GM04503 (cell line): Measurements from ENCODE around the gene RND3.

ENCODE experiments used
- DNase-seq: peaks from one replicate; pipeline ENCODE4 v3.0.0-alpha.2; 2012; ENCODE audit warnings: low read depth

Gene RND3

DNA sequence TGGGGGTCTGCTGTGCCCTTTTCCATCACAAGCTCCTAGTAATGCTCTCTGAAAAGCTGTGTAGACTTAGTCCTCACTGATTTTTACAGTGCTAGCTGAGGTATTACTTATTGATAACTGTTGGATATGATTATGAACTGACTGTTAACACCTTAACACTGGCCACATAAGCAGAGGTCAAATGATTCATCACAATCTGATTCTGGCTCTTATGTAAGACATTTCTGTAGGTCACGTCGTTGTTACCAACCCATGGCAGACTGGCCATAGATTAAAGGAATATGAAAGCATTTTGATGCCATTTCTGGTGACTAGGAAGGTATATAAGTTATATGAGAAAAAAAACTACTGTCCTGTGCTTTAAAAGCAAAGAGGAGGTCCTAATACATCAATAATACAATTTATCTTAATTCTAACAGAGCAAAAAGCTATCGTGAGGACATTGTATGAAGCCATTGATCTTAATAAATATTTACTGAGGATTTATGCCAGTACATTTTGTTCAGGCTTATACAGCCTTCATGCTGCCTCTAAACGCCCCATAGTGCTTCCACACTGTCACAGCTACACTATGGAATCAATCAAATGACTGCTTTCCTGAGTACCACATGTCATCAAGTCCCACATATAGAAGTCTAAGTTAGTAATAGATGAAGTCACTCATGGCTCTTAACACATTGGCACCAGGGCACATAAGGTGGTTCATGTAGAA is 6.9 kb upstream of the RND3 start:
- DNase-seq, result no peak

- no peak for DNase-seq
These were observed 4.5 kb upstream of the RND3 start for GRCh38 chr2:150491943-150492342.

DNA sequence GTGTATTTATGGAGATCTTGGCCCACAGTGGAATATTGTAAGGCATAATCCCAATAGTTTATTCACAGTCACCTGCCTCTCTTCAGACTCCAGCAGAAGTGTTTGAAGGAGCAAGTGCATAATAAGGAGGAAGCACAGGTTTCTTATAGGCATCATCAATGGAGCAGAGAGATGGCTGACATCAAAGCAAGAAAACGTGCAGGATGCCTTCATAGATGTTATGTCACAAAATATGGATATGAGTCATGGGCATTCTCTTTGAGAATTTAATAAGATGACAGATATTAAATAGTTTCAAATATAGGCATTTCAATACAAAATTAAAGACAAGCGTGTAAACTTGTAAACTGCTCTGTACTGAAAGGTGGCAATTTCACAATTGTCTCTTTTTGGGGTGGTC is 4.0 kb upstream of the RND3 start:
- DNase-seq, result no peak

DNA sequence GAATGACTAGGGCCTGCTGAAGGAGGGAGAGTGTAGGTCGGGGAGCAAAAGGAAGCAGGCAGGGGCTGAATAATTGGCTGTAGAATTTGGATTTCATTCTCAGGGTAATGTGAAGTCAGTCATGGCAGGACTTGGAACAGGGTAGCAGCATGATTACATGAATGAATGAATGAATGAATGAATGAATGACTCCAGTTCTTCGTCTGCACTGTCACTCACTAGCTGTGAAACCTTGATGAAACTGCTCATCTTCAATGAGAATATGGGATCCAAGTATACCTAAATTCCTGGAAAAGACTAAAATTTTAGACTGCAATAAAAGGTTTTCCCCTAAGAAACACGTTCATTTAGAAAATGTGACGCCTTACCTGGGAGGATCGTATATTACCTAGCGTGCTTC is 3.0 kb upstream of the RND3 start:
- DNase-seq, result no peak

DNA sequence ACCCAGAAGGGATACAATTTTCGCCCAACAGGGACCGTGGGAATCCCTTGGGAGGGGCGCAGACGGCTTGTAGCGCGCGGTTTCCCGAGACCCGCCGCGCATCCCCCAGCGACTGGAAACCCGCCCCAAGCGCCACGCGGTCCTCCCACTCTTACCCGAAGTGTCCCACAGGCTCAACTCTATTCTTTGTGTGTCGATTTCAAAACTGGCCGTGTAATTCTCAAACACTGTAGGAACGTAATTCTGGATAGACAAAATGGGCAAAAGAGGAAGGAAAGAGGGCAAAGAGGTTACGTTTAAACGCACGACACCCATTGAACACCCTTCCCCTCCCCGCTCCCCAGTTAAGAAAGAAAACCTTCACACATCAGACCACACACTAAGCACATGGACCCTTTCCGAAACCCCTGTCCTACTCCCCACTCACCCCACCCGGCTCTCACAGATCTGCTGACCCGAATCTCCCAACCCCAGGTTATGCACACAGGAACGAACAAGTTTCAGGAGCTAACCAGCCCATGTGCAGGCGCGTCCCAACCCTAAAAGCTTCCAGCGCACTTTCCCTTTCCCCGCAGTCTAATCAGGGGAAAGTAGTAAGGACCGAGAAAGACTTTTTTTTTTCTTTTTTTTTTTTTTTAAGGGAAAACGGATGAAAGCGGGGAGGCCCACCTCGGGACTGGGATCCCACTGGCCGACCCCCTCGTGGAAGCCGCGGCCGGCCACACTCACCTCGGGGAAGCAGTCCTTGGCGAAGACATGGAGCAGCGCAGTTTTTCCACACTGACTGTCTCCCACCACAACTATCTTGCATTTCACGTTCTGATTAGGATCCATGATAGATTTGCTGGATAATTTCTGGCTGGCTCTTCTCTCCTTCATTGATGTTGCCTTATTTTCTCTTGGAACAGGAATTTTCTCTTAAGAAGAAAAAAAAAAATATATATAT is 655 bp downstream of the RND3 start:
- DNase-seq, result no peak

- DNase-seq, result no peak
These were observed 1.5 kb downstream of the RND3 start for GRCh38 chr2:150485871-150486538.

GRCh38 chr2:150485114-150485870 is 2.2 kb downstream of the RND3 start:
- no peak for DNase-seq

- no peak for DNase-seq
These were observed 2.9 kb downstream of the RND3 start for GRCh38 chr2:150484461-150485021.

- no peak for DNase-seq
These were observed 3.5 kb downstream of the RND3 start for GRCh38 chr2:150484006-150484405.

- DNase-seq, result no peak
These were observed 3.9 kb downstream of the RND3 start for GRCh38 chr2:150483532-150483931.

DNA sequence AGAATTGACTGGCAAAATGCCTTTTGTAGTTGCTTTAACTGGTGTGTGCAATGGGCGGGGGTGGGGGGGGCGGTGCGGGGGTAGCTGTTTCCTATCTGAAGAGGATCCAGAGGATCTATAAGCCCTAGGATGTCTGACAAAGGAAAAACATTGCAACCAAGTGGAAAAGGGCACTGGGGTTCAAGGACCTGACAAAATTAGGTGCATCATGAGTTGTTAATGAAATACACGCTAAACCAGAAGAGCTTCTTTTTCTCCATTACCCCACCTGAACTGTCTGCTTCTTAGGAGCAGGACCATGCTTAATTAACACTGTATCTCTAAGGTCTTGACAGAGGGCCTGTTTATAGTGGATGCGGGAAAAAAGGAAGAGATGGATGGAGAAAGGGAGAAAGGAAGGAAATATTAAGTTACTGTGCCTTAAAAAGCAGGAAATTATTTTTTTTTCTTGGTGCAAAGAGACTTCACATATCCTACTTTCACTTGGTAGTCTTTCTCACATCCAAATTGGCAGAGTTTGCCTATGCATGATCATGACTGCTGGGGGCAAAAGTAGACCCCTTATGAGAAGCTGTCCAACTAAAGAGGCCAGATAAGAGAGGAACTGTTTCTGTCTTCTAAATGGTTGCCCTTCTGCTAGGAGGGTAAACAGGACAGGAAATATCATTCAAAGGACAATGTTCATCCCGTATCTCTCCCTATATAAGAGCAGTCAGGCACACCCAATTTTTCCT is 4.6 kb downstream of the RND3 start:
- no peak for DNase-seq

DNA sequence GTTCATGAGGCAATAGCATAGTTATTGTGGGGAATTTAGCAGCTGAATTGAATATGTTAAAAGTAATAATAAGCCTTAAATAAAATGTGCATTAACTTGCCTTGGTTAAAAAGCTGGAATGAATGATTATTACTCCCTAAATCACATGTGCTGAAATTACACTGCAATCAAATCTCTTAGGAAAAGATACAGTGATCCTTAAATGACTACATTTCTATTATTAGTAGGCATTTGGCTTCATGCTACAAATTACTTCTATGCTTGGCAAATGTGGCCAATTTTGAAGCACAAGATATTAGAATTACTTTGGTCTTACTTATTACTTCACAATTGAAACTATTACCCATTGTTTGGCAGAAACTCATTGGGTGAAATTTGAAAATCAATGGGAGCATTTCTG is 5.4 kb downstream of the RND3 start:
- DNase-seq, result no peak

DNA sequence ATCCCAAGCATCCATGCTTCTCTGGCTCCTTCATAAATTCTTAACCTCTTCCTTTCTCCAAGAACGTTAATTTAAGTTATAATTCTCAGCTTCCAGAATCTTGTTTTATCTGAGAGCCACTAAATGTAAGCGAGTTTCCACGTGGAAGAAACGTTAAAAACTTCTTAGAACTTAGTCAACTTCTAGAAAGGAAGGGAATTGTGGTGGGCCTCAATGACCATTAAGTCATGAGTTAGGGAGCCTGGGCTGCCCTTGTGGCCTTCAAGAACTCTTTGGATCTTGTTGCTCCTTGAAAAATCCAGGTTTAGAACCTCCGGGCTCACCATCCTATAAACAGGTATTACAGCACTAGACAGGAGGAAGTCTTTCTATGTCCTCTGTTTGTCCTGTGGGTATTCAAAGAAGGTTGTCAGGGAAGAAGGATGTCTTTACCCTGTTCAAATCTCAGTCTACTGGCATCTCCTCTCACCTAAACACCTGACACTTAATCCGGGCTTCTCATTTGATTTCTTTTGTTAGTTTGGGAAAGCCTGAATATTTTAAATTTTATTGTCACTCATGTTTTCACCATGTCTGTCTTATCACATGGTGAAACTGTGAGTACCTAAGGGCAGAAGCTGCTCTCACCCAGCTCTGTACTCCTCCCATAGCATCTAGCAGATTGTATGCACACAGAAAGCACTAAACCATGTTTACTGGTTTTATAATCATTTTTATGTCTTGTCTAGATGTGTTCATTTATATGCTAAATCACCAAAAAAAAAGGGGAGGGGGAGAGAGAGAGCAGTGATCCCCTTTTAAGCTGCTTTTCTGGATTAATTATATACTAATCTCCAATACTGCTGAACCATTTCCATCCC is 6.3 kb downstream of the RND3 start:
- DNase-seq, result no peak

DNA sequence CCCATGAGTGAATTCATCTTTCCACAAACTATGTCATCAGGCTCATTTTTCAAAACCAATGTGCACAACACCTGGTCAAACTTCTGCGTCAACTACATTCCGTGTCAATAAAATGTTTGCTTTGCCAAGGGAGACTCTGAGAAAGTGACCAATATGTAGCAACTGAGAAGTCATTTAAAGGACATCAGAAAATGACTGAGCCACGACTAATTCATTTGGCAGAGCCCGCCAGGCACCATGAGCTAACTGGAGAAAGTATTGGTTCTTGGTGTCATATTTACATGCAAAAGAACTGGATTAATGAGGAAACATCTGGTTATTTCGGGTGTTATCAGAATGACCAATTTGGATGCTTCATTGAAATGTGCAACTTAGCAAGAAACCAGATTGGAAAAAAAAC is 7.2 kb downstream of the RND3 start:
- no peak for DNase-seq

DNA sequence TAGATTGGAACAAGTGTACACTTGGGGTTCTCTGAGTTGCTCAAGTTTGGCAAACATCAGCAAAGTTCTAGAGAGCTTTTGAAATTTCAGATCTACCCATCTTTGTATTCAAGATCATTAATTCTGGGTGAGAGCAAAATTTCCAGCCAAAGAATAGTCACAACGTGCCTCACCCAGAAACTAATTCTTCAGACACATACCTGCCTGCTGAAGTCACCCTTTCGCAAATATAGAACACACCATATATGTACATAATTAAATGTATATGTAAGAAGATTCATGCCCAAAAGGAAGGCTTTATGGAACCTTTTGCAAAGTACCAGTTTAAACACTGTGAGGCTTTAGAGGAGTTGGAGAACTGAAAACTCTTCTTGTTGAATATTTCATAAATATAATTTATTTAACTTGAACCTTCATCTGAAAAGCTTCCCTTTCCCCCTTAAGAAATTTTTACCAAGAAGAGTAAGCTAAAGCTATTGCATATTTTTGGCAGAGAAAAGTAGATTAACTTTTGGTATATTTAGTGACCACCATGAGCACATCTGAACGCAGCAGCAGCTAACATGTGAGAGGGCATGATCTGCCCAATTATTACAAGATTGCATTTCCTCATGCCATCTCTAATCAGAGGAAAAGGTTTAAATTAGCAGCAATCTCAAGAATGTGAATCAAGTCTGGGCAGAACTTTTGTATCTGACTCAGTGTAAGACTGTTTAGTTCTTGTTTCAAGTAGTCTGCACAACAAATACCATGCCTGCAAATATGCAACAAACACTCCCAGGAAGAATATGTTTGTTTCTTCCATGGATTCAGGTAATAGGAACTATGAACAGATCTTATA is 8.2 kb downstream of the RND3 start:
- no peak for DNase-seq

GRCh38 chr2:150478200-150478974 is 9.1 kb downstream of the RND3 start:
- no peak for DNase-seq

DNA sequence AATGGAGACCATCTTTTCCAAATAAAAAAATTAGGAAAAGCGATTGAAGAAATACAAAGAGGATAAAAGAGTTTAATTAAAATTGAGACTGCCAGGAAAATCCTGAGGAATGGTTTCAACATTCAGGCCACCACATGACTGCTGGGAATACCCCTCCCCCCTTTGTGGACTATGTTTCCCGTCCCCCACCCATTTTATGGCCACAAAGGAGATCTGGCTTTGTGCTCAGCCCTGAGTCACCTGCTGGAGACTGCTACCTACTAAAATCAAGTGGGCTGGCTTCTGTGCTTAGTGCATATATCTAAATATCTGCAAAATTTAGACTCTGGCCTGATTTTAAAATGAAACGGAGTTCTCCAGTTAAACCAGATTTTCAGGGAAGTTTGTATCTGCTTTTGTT is 10.1 kb downstream of the RND3 start:
- no peak for DNase-seq

GRCh38 chr2:150476809-150477302 is 10.6 kb downstream of the RND3 start:
- no peak for DNase-seq
